ENCODE data around the gene NDUFAF8.

DNA sequence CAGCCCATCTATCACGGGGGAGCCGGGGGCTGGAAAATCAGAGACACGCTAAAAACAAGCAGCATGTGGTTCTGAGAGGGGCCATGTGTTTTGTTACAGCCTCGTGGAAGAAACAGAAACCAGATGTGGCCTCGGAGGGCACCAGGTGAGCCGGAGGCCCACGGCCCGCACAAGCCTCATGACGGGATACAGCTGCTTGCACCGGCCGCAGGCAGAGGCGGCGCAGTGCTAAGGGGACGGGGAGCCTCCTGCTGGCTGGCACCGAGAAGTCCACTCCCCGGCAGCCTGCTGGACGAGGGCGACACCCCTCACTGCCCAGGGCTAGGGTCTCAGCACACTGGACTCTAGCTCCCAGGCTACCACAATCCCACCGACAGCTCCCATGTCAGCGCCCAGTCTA lies 19.2 kb downstream of the NDUFAF8 start:
- TF ChIP-seq, protein P1, sequence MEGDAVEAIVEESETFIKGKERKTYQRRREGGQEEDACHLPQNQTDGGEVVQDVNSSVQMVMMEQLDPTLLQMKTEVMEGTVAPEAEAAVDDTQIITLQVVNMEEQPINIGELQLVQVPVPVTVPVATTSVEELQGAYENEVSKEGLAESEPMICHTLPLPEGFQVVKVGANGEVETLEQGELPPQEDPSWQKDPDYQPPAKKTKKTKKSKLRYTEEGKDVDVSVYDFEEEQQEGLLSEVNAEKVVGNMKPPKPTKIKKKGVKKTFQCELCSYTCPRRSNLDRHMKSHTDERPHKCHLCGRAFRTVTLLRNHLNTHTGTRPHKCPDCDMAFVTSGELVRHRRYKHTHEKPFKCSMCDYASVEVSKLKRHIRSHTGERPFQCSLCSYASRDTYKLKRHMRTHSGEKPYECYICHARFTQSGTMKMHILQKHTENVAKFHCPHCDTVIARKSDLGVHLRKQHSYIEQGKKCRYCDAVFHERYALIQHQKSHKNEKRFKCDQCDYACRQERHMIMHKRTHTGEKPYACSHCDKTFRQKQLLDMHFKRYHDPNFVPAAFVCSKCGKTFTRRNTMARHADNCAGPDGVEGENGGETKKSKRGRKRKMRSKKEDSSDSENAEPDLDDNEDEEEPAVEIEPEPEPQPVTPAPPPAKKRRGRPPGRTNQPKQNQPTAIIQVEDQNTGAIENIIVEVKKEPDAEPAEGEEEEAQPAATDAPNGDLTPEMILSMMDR (IDR thresholded peaks at IDR 0.05) = no peak
- no peak for TF ChIP-seq POLR2A (IDR thresholded peaks at IDR 0.05)

Data from esophagus squamous epithelium (tissue), 4 donors.